GM10266 (cell line): ENCODE measurements around the gene IL22RA2.

ENCODE experiments used
- DNase-seq: peaks from one replicate; pipeline ENCODE4 v3.0.0; 2012; ENCODE audit errors: extremely low spot score
- CTCF ChIP-seq: IDR thresholded peaks from 2 replicates; pipeline ENCODE4 v1.5.1; 2012; ENCODE audit warnings: mild to moderate bottlenecking, low read depth; ENCODE audit not compliant: control insufficient read depth, insufficient read depth; ENCODE audit errors: missing control alignments

Gene IL22RA2

GRCh38 chr6:137147195-137147594, 26.2 kb downstream of the IL22RA2 start:
- no peak for DNase-seq
- no peak for TF ChIP-seq CTCF

GRCh38 chr6:137146206-137146605, 27.2 kb downstream of the IL22RA2 start:
- DNase-seq, result no peak
- TF ChIP-seq CTCF, result no peak

- no peak for TF ChIP-seq CTCF
- DNase-seq, result no peak
Measured at GRCh38 chr6:137145421-137145820, 28.0 kb downstream of the IL22RA2 start.

- TF ChIP-seq CTCF, result no peak
- DNase-seq, result no peak
Measured at GRCh38 chr6:137136065-137136464, 37.4 kb downstream of the IL22RA2 start.

GRCh38 chr6:137134483-137134882, 39.0 kb downstream of the IL22RA2 start:
- DNase-seq, result no peak
- no peak for TF ChIP-seq CTCF

GRCh38 chr6:137133122-137133521, 40.3 kb downstream of the IL22RA2 start:
- no peak for TF ChIP-seq CTCF

GRCh38 chr6:137126875-137127485, 46.5 kb downstream of the IL22RA2 start:
- DNase-seq, result no peak
- TF ChIP-seq CTCF, result no peak

More at GRCh38 chr6:137133122-137133521, 40.3 kb downstream of the IL22RA2 start:
- no peak for DNase-seq
